ENCODE results near the gene DNAJB8.

The DNAJB8 gene

GRCh38 chr3:128501431-128501830, 34.7 kb upstream of the DNAJB8 start:
- no peak for DNase-seq
- Mint-ChIP-seq H3K36me3 (ENCODE audit: low read depth) (no peaks in the 10 kb centered on the region), H3K27me3 (ENCODE audit: low read depth, poor library complexity) (peaks cover 79% of the 10 kb centered on the region), H3K27ac (no peak overlapping the region), H3K9me3 (peaks cover 7% of the 10 kb centered on the region), H3K4me3 (no peak overlapping the region), H3K4me1 (no peaks in the 10 kb centered on the region)
- TF ChIP-seq, protein P1, sequence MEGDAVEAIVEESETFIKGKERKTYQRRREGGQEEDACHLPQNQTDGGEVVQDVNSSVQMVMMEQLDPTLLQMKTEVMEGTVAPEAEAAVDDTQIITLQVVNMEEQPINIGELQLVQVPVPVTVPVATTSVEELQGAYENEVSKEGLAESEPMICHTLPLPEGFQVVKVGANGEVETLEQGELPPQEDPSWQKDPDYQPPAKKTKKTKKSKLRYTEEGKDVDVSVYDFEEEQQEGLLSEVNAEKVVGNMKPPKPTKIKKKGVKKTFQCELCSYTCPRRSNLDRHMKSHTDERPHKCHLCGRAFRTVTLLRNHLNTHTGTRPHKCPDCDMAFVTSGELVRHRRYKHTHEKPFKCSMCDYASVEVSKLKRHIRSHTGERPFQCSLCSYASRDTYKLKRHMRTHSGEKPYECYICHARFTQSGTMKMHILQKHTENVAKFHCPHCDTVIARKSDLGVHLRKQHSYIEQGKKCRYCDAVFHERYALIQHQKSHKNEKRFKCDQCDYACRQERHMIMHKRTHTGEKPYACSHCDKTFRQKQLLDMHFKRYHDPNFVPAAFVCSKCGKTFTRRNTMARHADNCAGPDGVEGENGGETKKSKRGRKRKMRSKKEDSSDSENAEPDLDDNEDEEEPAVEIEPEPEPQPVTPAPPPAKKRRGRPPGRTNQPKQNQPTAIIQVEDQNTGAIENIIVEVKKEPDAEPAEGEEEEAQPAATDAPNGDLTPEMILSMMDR (IDR thresholded peaks at IDR 0.05), result no peak

- H3K9me3 Mint-ChIP-seq, result peaks cover 4% of the 10 kb centered on the region
- H3K27ac Mint-ChIP-seq, result no peak overlapping the region
- peaks cover 7% of the 10 kb centered on the region for H3K4me1 Mint-ChIP-seq
- DNase-seq, result no peak
- no peak overlapping the region for H3K4me3 Mint-ChIP-seq
- H3K36me3 Mint-ChIP-seq (ENCODE audit: low read depth), result no peaks in the 10 kb centered on the region
- TF ChIP-seq, protein P1 (IDR thresholded peaks at IDR 0.05), result no peak
- H3K27me3 Mint-ChIP-seq (ENCODE audit: low read depth, poor library complexity), result peaks cover 84% of the 10 kb centered on the region
Measured at GRCh38 chr3:128500556-128500955, 33.9 kb upstream of the DNAJB8 start.

- Mint-ChIP-seq H3K36me3 (ENCODE audit: low read depth) (no peaks in the 10 kb centered on the region), H3K4me3 (no peak overlapping the region), H3K27ac (no peak overlapping the region), H3K4me1 (peaks cover 7% of the 10 kb centered on the region), H3K27me3 (ENCODE audit: low read depth, poor library complexity) (peaks cover 91% of the 10 kb centered on the region), H3K9me3 (peaks cover 4% of the 10 kb centered on the region)
- TF ChIP-seq, protein P1 (IDR thresholded peaks at IDR 0.05), result no peak
- DNase-seq, result no peak
Measured at GRCh38 chr3:128499724-128500275, 33.1 kb upstream of the DNAJB8 start.

- peaks cover 4% of the 10 kb centered on the region for H3K9me3 Mint-ChIP-seq
- H3K4me3 Mint-ChIP-seq, result peak overlapping the region; percentile 69
- TF ChIP-seq, protein P1 (IDR thresholded peaks at IDR 0.05), result no peak
- no peaks in the 10 kb centered on the region for H3K36me3 Mint-ChIP-seq (ENCODE audit: low read depth)
- no peak overlapping the region for H3K27ac Mint-ChIP-seq
- no peak for DNase-seq
- H3K4me1 Mint-ChIP-seq, result peaks cover 7% of the 10 kb centered on the region
- H3K27me3 Mint-ChIP-seq (ENCODE audit: low read depth, poor library complexity), result peaks cover 91% of the 10 kb centered on the region
Measured at GRCh38 chr3:128498901-128499530, 32.3 kb upstream of the DNAJB8 start.

DNA sequence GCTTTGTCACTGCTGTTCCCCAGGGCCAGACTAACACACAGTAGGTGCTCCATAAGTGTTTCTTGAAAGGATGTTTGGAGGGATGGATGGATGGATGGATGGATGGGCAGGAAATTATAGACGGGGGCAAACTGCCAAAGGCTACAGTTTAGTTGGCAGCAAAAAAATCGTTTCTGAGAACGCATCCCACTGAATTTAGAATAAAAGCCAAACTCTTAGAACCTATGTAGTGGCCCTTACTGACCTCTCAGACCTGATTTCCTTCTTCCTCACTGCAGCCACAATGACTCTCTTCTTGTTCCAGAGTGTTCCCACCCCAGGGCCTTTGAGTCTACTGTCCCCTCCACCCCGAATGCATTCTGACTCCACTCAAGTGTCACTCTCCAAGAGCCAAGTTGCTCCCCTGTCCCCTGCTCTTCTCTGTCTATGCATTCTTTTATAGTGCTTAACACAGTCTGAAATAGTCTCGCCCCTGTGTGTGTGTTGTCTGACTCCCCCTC, 31.5 kb upstream of the DNAJB8 start:
- TF ChIP-seq, protein P1 (IDR thresholded peaks at IDR 0.05), result no peak
- H3K27ac Mint-ChIP-seq, result no peak overlapping the region
- peak overlapping the region; percentile 69 for H3K4me3 Mint-ChIP-seq
- peaks cover 96% of the 10 kb centered on the region for H3K27me3 Mint-ChIP-seq (ENCODE audit: low read depth, poor library complexity)
- H3K36me3 Mint-ChIP-seq (ENCODE audit: low read depth), result no peaks in the 10 kb centered on the region
- H3K9me3 Mint-ChIP-seq, result peaks cover 4% of the 10 kb centered on the region
- peaks cover 11% of the 10 kb centered on the region for H3K4me1 Mint-ChIP-seq
- no peak for DNase-seq
